ENCODE results near the gene ARHGAP24. TPM values are rescaled to one million over a fixed set of nuclear protein-coding genes. Genes with fewer than 3 reads are reported as not detected.

The ARHGAP24 gene
- total and polyA plus RNA-seq, 2 donors (not counting 1 experiment from before 2014, with no cell fraction given): 15.9 to 40.5 TPM

DNA sequence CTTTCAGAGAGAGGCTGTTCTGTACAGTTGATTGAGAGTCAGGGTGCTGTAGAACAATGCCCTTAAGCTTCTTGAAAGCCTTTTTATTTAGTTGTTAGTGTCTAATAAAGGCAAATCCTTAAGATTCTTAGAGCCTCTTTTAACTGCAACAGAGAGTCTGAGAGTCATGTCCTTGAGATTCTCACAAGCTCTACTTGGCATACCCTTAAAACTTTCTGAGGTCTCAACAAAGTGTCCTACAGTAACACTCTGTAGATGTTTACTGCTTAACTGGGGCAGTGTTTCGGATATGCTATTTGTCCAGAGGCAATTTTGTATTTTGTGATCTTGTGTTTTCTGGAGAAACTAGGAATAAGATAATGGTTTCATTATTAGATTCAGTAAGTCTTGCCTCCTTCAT lies 209.7 kb downstream of the ARHGAP24 start:
- Histone ChIP-seq H3K4me1 (ENCODE audit: control insufficient read depth, extremely low read depth, insufficient read depth, low read length) (no peaks in the 10 kb centered on the region), H3K9me3 (ENCODE audit: control insufficient read depth, insufficient read depth, low read depth, low read length) (no peaks in the 10 kb centered on the region), H3K27ac (ENCODE audit: insufficient read depth, low read length) (no peak overlapping the region), H3K4me2 (ENCODE audit: extremely low read depth, insufficient read depth, low read length) (no peak overlapping the region), H3K9ac (ENCODE audit: insufficient read depth, low read length) (no peak overlapping the region), H3K79me2 (ENCODE audit: control insufficient read depth, insufficient read depth, low read length) (no peaks in the 10 kb centered on the region), H3K36me3 (ENCODE audit: control insufficient read depth, insufficient read depth, low read length) (no peaks in the 10 kb centered on the region), H3K4me3 (replicated peaks in 1 of 4; ENCODE audit: control extremely low read depth in 1 of 4, insufficient read depth in 1 of 4, low read depth in 3 of 4, low read length in 4 of 4) (no peak overlapping the region), H3K27me3 (ENCODE audit: control insufficient read depth, insufficient read depth, low read length) (no peaks in the 10 kb centered on the region), H2AFZ (ENCODE audit: low read length) (no peak overlapping the region), H4K20me1 (ENCODE audit: control insufficient read depth, extremely low read depth, insufficient read depth, low read length) (no peaks in the 10 kb centered on the region)
- no peak for DNase-seq (ENCODE audit: low read depth in 2 of 2)
- TF ChIP-seq EZH2 (IDR thresholded peaks at IDR 0.05; ENCODE audit: low read length, missing control alignments) (no peak), CTCF (conservative IDR thresholded peaks at IDR 0.05 in 1 of 2, IDR thresholded peaks at IDR 0.05 in 1 of 2; ENCODE audit: low read depth in 1 of 2, low read length in 2 of 2) (no peak)

DNA sequence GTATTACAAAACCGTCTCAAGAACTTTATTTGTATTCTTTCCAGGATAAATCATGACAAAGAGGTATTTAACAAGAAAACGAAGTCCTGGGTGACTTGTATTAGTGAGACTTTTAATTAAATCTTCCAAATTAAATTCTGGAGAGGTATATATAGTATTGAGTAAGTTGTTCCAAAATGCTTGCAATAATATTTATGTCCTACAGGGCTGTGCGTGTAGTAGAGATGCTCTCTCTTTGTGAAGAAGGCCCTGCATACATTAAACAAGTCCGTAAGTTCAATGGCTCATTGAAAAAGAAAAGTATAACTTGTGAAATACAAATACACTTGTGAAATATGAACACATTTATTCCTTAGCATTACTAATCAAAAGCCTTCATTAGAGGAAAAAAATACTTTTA lies 211.4 kb downstream of the ARHGAP24 start:
- H3K4me1 ChIP-seq (ENCODE audit: control insufficient read depth, extremely low read depth, insufficient read depth, low read length): no peaks in the 10 kb centered on the region
- DNase-seq (ENCODE audit: low read depth in 2 of 2): no peak
- no peaks in the 10 kb centered on the region for H3K79me2 ChIP-seq (ENCODE audit: control insufficient read depth, insufficient read depth, low read length)
- H3K9me3 ChIP-seq (ENCODE audit: control insufficient read depth, insufficient read depth, low read depth, low read length): no peaks in the 10 kb centered on the region
- H3K9ac ChIP-seq (ENCODE audit: insufficient read depth, low read length): no peak overlapping the region
- H3K4me3 ChIP-seq (replicated peaks in 1 of 4; ENCODE audit: control extremely low read depth in 1 of 4, insufficient read depth in 1 of 4, low read depth in 3 of 4, low read length in 4 of 4): no peak overlapping the region
- no peaks in the 10 kb centered on the region for H4K20me1 ChIP-seq (ENCODE audit: control insufficient read depth, extremely low read depth, insufficient read depth, low read length)
- no peak overlapping the region for H2AFZ ChIP-seq (ENCODE audit: low read length)
- H3K27me3 ChIP-seq (ENCODE audit: control insufficient read depth, insufficient read depth, low read length): no peaks in the 10 kb centered on the region
- H3K4me2 ChIP-seq (ENCODE audit: extremely low read depth, insufficient read depth, low read length): no peak overlapping the region
- no peak overlapping the region for H3K27ac ChIP-seq (ENCODE audit: insufficient read depth, low read length)
- TF ChIP-seq CTCF (conservative IDR thresholded peaks at IDR 0.05 in 1 of 2, IDR thresholded peaks at IDR 0.05 in 1 of 2; ENCODE audit: low read depth in 1 of 2, low read length in 2 of 2) (no peak), EZH2 (IDR thresholded peaks at IDR 0.05; ENCODE audit: low read length, missing control alignments) (no peak)
- H3K36me3 ChIP-seq (ENCODE audit: control insufficient read depth, insufficient read depth, low read length): no peaks in the 10 kb centered on the region

- H2AFZ ChIP-seq (ENCODE audit: low read length): no peak overlapping the region
- H3K27me3 ChIP-seq (ENCODE audit: control insufficient read depth, insufficient read depth, low read length): no peaks in the 10 kb centered on the region
- H3K4me3 ChIP-seq (replicated peaks in 1 of 4; ENCODE audit: control extremely low read depth in 1 of 4, insufficient read depth in 1 of 4, low read depth in 3 of 4, low read length in 4 of 4): no peak overlapping the region
- no peaks in the 10 kb centered on the region for H3K79me2 ChIP-seq (ENCODE audit: control insufficient read depth, insufficient read depth, low read length)
- no peak for DNase-seq (ENCODE audit: low read depth in 2 of 2)
- H3K4me2 ChIP-seq (ENCODE audit: extremely low read depth, insufficient read depth, low read length): no peak overlapping the region
- no peak for TF ChIP-seq CTCF (conservative IDR thresholded peaks at IDR 0.05 in 1 of 2, IDR thresholded peaks at IDR 0.05 in 1 of 2; ENCODE audit: low read depth in 1 of 2, low read length in 2 of 2)
- no peak for TF ChIP-seq EZH2 (IDR thresholded peaks at IDR 0.05; ENCODE audit: low read length, missing control alignments)
- no peaks in the 10 kb centered on the region for H3K4me1 ChIP-seq (ENCODE audit: control insufficient read depth, extremely low read depth, insufficient read depth, low read length)
- H3K27ac ChIP-seq (ENCODE audit: insufficient read depth, low read length): no peak overlapping the region
- no peaks in the 10 kb centered on the region for H4K20me1 ChIP-seq (ENCODE audit: control insufficient read depth, extremely low read depth, insufficient read depth, low read length)
- no peaks in the 10 kb centered on the region for H3K9me3 ChIP-seq (ENCODE audit: control insufficient read depth, insufficient read depth, low read depth, low read length)
- H3K36me3 ChIP-seq (ENCODE audit: control insufficient read depth, insufficient read depth, low read length): no peaks in the 10 kb centered on the region
- H3K9ac ChIP-seq (ENCODE audit: insufficient read depth, low read length): no peak overlapping the region
Observed at GRCh38 chr4:85688055-85688740, 213.2 kb downstream of the ARHGAP24 start.
